Measurements from ENCODE around the gene SHC4. TPM values are rescaled to one million over a fixed set of nuclear protein-coding genes. Genes with fewer than 3 reads are reported as not detected.

Gene SHC4
- total and polyA plus RNA-seq, 5 donors: 2.4 to 6.6 (median 3.5) TPM

- no peak overlapping the region for H3K27ac ChIP-seq (ENCODE audit: low read length)
Measured at GRCh38 chr15:48811325-48811958, 152.3 kb downstream of the SHC4 start.

GRCh38 chr15:48810414-48811324 is 153.1 kb downstream of the SHC4 start, which contains the start of gene CEP152:
CEP152 (minus strand) TSS chr15:48811069; CDS start chr15:48805649, 5,420 bp downstream.
- DNase-seq (peak; percentile 98), ATAC-seq (peak; percentile 99)
- Histone ChIP-seq H3K9me3 (ENCODE audit: control insufficient read depth, low read length) (no peaks in the 10 kb centered on the region), H3K4me3 (ENCODE audit: low read length) (peak within 1 kb of the TSS; percentile 73), H3K27me3 (ENCODE audit: control insufficient read depth, insufficient read depth) (no peaks in the 10 kb centered on the region), H3K27ac (ENCODE audit: low read length) (no peak within 1 kb of the TSS), H3K4me1 (ENCODE audit: control insufficient read depth, insufficient read depth, low read length) (peaks cover 3% of the 10 kb centered on the region)
- intact Hi-C loops (cut with DNase I): no loop called here
- under 1% methylated on average over 51 of the region's 51 CpGs for WGBS

More at GRCh38 chr15:48811325-48811958, 152.3 kb downstream of the SHC4 start:
- Histone ChIP-seq H3K4me3 (ENCODE audit: low read length) (peak overlapping the region; percentile 73), H3K27me3 (ENCODE audit: control insufficient read depth, insufficient read depth) (no peaks in the 10 kb centered on the region), H3K4me1 (ENCODE audit: control insufficient read depth, insufficient read depth, low read length) (peaks cover 3% of the 10 kb centered on the region), H3K9me3 (ENCODE audit: control insufficient read depth, low read length) (no peaks in the 10 kb centered on the region)
- intact Hi-C loops (cut with DNase I): no loop called here
- 10% methylated on average over 25 of the region's 25 CpGs for WGBS
- ATAC-seq (peak in 1 of 2 donors; percentile 10), DNase-seq (no peak)

- DNase-seq (peak in 2 of 3 donors; percentile 32 to 51), ATAC-seq (no peak)
- no peaks in the 10 kb centered on the region for H3K9me3 ChIP-seq (ENCODE audit: control insufficient read depth, low read length)
- no peak overlapping the region for H3K4me3 ChIP-seq (ENCODE audit: low read length)
- H3K4me1 ChIP-seq (ENCODE audit: control insufficient read depth, insufficient read depth, low read length): no peaks in the 10 kb centered on the region
- H3K27ac ChIP-seq (ENCODE audit: low read length): no peak overlapping the region
- 32% methylated on average over 2 of the region's 2 CpGs for WGBS
- intact Hi-C loops (cut with DNase I): loop anchor here in 1 of 4 donors (10.0 kb wide), 1 partner anchor 451 kb away; no protein-coding TSS in a partner anchor
- H3K27me3 ChIP-seq (ENCODE audit: control insufficient read depth, insufficient read depth): no peaks in the 10 kb centered on the region
Measured at GRCh38 chr15:48806151-48806550, 157.6 kb downstream of the SHC4 start.

GRCh38 chr15:48805591-48805990 is 158.1 kb downstream of the SHC4 start:
- 77% methylated on average over 2 of the region's 2 CpGs for WGBS
- intact Hi-C loops (cut with DNase I): loop anchor here in 1 of 4 donors (10.0 kb wide), 1 partner anchor 451 kb away; no protein-coding TSS in a partner anchor
- no peak overlapping the region for H3K4me3 ChIP-seq (ENCODE audit: low read length)
- no peaks in the 10 kb centered on the region for H3K27me3 ChIP-seq (ENCODE audit: control insufficient read depth, insufficient read depth)
- H3K4me1 ChIP-seq (ENCODE audit: control insufficient read depth, insufficient read depth, low read length): no peaks in the 10 kb centered on the region
- ATAC-seq (no peak), DNase-seq (no peak)
- no peak overlapping the region for H3K27ac ChIP-seq (ENCODE audit: low read length)
- no peaks in the 10 kb centered on the region for H3K9me3 ChIP-seq (ENCODE audit: control insufficient read depth, low read length)

- H3K9me3 ChIP-seq (ENCODE audit: control insufficient read depth, low read length): no peaks in the 10 kb centered on the region
- no peak overlapping the region for H3K4me3 ChIP-seq (ENCODE audit: low read length)
- WGBS: 97% methylated on average over 2 of the region's 2 CpGs
- no peaks in the 10 kb centered on the region for H3K4me1 ChIP-seq (ENCODE audit: control insufficient read depth, insufficient read depth, low read length)
- no peaks in the 10 kb centered on the region for H3K27me3 ChIP-seq (ENCODE audit: control insufficient read depth, insufficient read depth)
- no peak overlapping the region for H3K27ac ChIP-seq (ENCODE audit: low read length)
- DNase-seq: no peak
- ATAC-seq: no peak
- intact Hi-C loops (cut with DNase I): loop anchor here in 3 of 4 donors (5.0 to 10.0 kb wide), 2 partner anchors 447 to 449 kb away; no protein-coding TSS in a partner anchor
Measured at GRCh38 chr15:48803877-48804276, 159.8 kb downstream of the SHC4 start.

GRCh38 chr15:48802867-48803266 is 160.9 kb downstream of the SHC4 start:
- H3K27ac ChIP-seq (ENCODE audit: low read length): no peak overlapping the region
- ATAC-seq (no peak), DNase-seq (no peak)
- H3K9me3 ChIP-seq (ENCODE audit: control insufficient read depth, low read length): no peaks in the 10 kb centered on the region
- intact Hi-C loops (cut with DNase I): loop anchor here in 3 of 4 donors (5.0 to 10.0 kb wide), 2 partner anchors 446 to 448 kb away; no protein-coding TSS in a partner anchor
- H3K4me3 ChIP-seq (ENCODE audit: low read length): no peak overlapping the region
- H3K4me1 ChIP-seq (ENCODE audit: control insufficient read depth, insufficient read depth, low read length): no peaks in the 10 kb centered on the region
- no peaks in the 10 kb centered on the region for H3K27me3 ChIP-seq (ENCODE audit: control insufficient read depth, insufficient read depth)

GRCh38 chr15:48802257-48802656 is 161.5 kb downstream of the SHC4 start:
- Histone ChIP-seq H3K27me3 (ENCODE audit: control insufficient read depth, insufficient read depth) (no peaks in the 10 kb centered on the region), H3K4me3 (ENCODE audit: low read length) (no peak overlapping the region), H3K27ac (ENCODE audit: low read length) (no peak overlapping the region), H3K9me3 (ENCODE audit: control insufficient read depth, low read length) (no peaks in the 10 kb centered on the region), H3K4me1 (ENCODE audit: control insufficient read depth, insufficient read depth, low read length) (no peaks in the 10 kb centered on the region)
- intact Hi-C loops (cut with DNase I): loop anchor here in 3 of 4 donors (5.0 to 10.0 kb wide), 2 partner anchors 445 to 447 kb away; no protein-coding TSS in a partner anchor
- no peak for DNase-seq
- no peak for ATAC-seq
- 67% methylated on average over 3 of the region's 3 CpGs for WGBS

GRCh38 chr15:48800811-48801455 is 162.8 kb downstream of the SHC4 start:
- 33% methylated on average over 4 of the region's 4 CpGs for WGBS
- DNase-seq (no peak), ATAC-seq (no peak)
- no peak overlapping the region for H3K27ac ChIP-seq (ENCODE audit: low read length)
- H3K4me1 ChIP-seq (ENCODE audit: control insufficient read depth, insufficient read depth, low read length): no peaks in the 10 kb centered on the region
- intact Hi-C loops (cut with DNase I): loop anchor here in 3 of 4 donors (5.0 to 10.0 kb wide), 2 partner anchors 444 to 446 kb away; no protein-coding TSS in a partner anchor
- no peaks in the 10 kb centered on the region for H3K9me3 ChIP-seq (ENCODE audit: control insufficient read depth, low read length)
- H3K4me3 ChIP-seq (ENCODE audit: low read length): no peak overlapping the region
- no peaks in the 10 kb centered on the region for H3K27me3 ChIP-seq (ENCODE audit: control insufficient read depth, insufficient read depth)

GRCh38 chr15:48800245-48800644 is 163.5 kb downstream of the SHC4 start:
- 76% methylated on average over 1 of the region's 1 CpG for WGBS
- no peak overlapping the region for H3K27ac ChIP-seq (ENCODE audit: low read length)
- H3K4me3 ChIP-seq (ENCODE audit: low read length): no peak overlapping the region
- no peaks in the 10 kb centered on the region for H3K4me1 ChIP-seq (ENCODE audit: control insufficient read depth, insufficient read depth, low read length)
- ATAC-seq (no peak), DNase-seq (no peak)
- H3K27me3 ChIP-seq (ENCODE audit: control insufficient read depth, insufficient read depth): no peaks in the 10 kb centered on the region
- H3K9me3 ChIP-seq (ENCODE audit: control insufficient read depth, low read length): no peaks in the 10 kb centered on the region
- intact Hi-C loops (cut with DNase I): loop anchor here in 3 of 4 donors (5.0 to 10.0 kb wide), 2 partner anchors 443 to 445 kb away; no protein-coding TSS in a partner anchor

- Histone ChIP-seq H3K27ac (ENCODE audit: low read length) (peak overlapping the region; percentile 23), H3K4me1 (ENCODE audit: control insufficient read depth, insufficient read depth, low read length) (no peaks in the 10 kb centered on the region), H3K4me3 (ENCODE audit: low read length) (no peak overlapping the region), H3K9me3 (ENCODE audit: control insufficient read depth, low read length) (no peaks in the 10 kb centered on the region), H3K27me3 (ENCODE audit: control insufficient read depth, insufficient read depth) (no peaks in the 10 kb centered on the region)
- ATAC-seq (no peak), DNase-seq (no peak)
- WGBS: 56% methylated on average over 1 of the region's 1 CpG
- intact Hi-C loops (cut with DNase I): loop anchor here in 1 of 4 donors (10.0 kb wide), 1 partner anchor 154 kb away; the partner anchor contains the start of gene FBN1
Measured at GRCh38 chr15:48798319-48798718, 165.4 kb downstream of the SHC4 start.

Data from right cardiac atrium (tissue), 5 donors.